Activated T-helper 1 cell treated with anti-CD3 and anti-CD28 coated beads, Interleukin-2, amount 50 U/mL, for 16 hours (primary cell): Measurements from ENCODE around the gene AMBP.

Experiments
- DNase-seq, 2 donors: peaks; one replicate each; pipeline ENCODE4 v3.0.0-alpha.2; 2020; ENCODE audit warnings: low read depth in 1 of 2, low spot score in 1 of 2

The AMBP gene

GRCh38 chr9:114112778-114113584 is 34.9 kb upstream of the AMBP start:
- no peak for DNase-seq

- no peak for DNase-seq
Observed at GRCh38 chr9:114112325-114112724, 34.2 kb upstream of the AMBP start.

GRCh38 chr9:114110180-114110579 is 32.1 kb upstream of the AMBP start:
- DNase-seq = no peak

GRCh38 chr9:114109124-114109523 is 31.0 kb upstream of the AMBP start:
- no peak for DNase-seq

- peak in 1 of 2 donors; percentile 15 for DNase-seq
Observed at GRCh38 chr9:114108016-114108833, 30.1 kb upstream of the AMBP start.

GRCh38 chr9:114107286-114108001 is 29.3 kb upstream of the AMBP start:
- DNase-seq = no peak

- DNase-seq = no peak
Observed at GRCh38 chr9:114105236-114105635, 27.1 kb upstream of the AMBP start.

- no peak for DNase-seq
Observed at GRCh38 chr9:114102484-114102883, 24.4 kb upstream of the AMBP start.

GRCh38 chr9:114100536-114100935 is 22.4 kb upstream of the AMBP start:
- no peak for DNase-seq

- DNase-seq = no peak
Observed at GRCh38 chr9:114099669-114100270, 21.7 kb upstream of the AMBP start.

- DNase-seq = no peak
Observed at GRCh38 chr9:114098936-114099668, 21.0 kb upstream of the AMBP start, which contains the start of gene KIF12. Gene KIF12, minus strand, starts transcription at chr9:114099292. Its CDS starts 16 bp downstream, at chr9:114099276.

GRCh38 chr9:114098021-114098935 is 20.2 kb upstream of the AMBP start:
- DNase-seq = no peak

- DNase-seq = no peak
Observed at GRCh38 chr9:114097613-114098020, 19.5 kb upstream of the AMBP start.

- DNase-seq = no peak
Observed at GRCh38 chr9:114096866-114097612, 18.9 kb upstream of the AMBP start.

- DNase-seq = no peak
Observed at GRCh38 chr9:114096041-114096511, 18.0 kb upstream of the AMBP start.

- no peak for DNase-seq
Observed at GRCh38 chr9:114094971-114095370, 16.9 kb upstream of the AMBP start.

- DNase-seq = no peak
Observed at GRCh38 chr9:114093761-114094505, 15.8 kb upstream of the AMBP start.

- DNase-seq = no peak
Observed at GRCh38 chr9:114093031-114093471, 15.0 kb upstream of the AMBP start.
